ENCODE results near the gene SCAMP1. TPM values are rescaled to one million over a fixed set of nuclear protein-coding genes. Genes with fewer than 3 reads are reported as not detected.

Gene SCAMP1
- polyA plus RNA-seq, 3 donors: 5.4 to 52.4 (median 47.8) TPM

DNA sequence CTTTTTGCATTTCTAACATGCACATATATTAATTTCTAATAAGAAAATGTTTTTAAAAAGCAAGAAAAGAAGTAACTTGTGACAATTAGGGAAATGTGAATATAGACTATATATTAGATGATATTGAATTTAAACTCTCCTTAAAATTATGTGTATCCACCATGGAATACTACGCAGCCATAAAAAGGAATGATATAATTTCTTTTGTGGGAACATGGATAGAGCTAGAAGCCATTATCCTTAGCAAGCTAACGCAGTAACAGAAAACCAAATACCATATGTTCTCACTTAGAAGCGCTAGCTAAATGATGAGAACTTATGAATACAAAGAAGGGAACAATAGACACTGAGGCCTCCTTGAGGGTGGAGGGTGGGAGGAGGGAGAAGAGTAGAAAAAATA lies 42.1 kb upstream of the SCAMP1 start:
- H3K9me3 ChIP-seq (replicated peaks in 1 of 2; ENCODE audit: control insufficient read depth in 1 of 2, insufficient read depth in 1 of 2, low read length in 2 of 2): no peaks in the 10 kb centered on the region
- no peaks in the 10 kb centered on the region for H3K27me3 ChIP-seq (ENCODE audit: control insufficient read depth in 2 of 2, insufficient read depth in 2 of 2, low read length in 2 of 2)
- no peak overlapping the region for H3K27ac ChIP-seq (ENCODE audit: low read depth in 1 of 2, low read length in 2 of 2)
- no peak overlapping the region for H3K4me2 ChIP-seq (replicated peaks; ENCODE audit: extremely low read depth, low read length, poor library complexity, severe bottlenecking)
- intact Hi-C loops (cut with micrococcal nuclease): no loop called here
- H3K4me3 ChIP-seq (replicated peaks in 1 of 3; ENCODE audit: low read depth in 2 of 3, low read length in 3 of 3): no peak overlapping the region
- no peaks in the 10 kb centered on the region for H4K20me1 ChIP-seq (ENCODE audit: insufficient read depth, low read length)
- Mint-ChIP-seq H3K9me3 (peaks cover 0 to 4% (median 0%) of the 10 kb centered on the region in 7 donors), H3K36me3 (no peaks in the 10 kb centered on the region), H3K4me3 (no peak overlapping the region), H3K27me3 (ENCODE audit: low read depth in 3 of 3) (peaks cover 0 to 2% (median 2%) of the 10 kb centered on the region in 3 donors), H3K27ac (no peak overlapping the region), H3K4me1 (peaks cover 3% of the 10 kb centered on the region)
- no peaks in the 10 kb centered on the region for H3K36me3 ChIP-seq (replicated peaks in 1 of 2; ENCODE audit: control insufficient read depth in 1 of 2, insufficient read depth in 2 of 2, low read length in 2 of 2)
- no peak overlapping the region for H2AFZ ChIP-seq (ENCODE audit: insufficient read depth, low read depth, low read length, poor library complexity, severe bottlenecking)
- no peak for DNase-seq
- no peak for TF ChIP-seq CTCF (IDR thresholded peaks at IDR 0.05)
- no peaks in the 10 kb centered on the region for H3K79me2 ChIP-seq (ENCODE audit: insufficient read depth, low read length)
- no CpG with 5 or more reads among the region's 3 CpGs for whole genome bisulfite sequencing (ENCODE audit: insufficient coverage)
- H3K4me1 ChIP-seq (ENCODE audit: control insufficient read depth in 1 of 2, insufficient read depth in 2 of 2, low read length in 2 of 2): no peaks in the 10 kb centered on the region
- no peak overlapping the region for H3K9ac ChIP-seq (ENCODE audit: insufficient read depth, low read length, poor library complexity, severe bottlenecking)

DNA sequence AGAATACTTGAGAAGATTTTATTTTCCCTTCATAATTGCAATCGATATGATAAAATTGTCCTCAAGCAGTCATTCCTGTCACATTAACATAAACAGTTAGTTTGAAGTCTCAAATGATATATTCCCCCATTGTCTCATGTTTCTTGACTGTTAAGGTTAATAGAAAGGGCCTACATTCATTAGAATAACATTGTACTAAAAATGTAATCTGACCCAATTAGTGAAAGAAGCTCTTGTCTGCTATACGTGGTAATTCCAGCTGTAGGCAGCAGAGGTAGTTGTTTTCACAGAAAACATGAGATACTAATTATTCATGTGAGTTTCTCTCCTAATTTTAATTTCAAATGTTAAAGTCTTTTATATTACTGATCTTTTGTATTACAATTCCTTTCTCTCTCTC lies 40.0 kb upstream of the SCAMP1 start:
- intact Hi-C loops (cut with micrococcal nuclease): no loop called here
- no peak for DNase-seq
- WGBS (ENCODE audit: insufficient coverage): no CpG with 5 or more reads among the region's 2 CpGs

More for the DNA sequence above, 40.0 kb upstream of the SCAMP1 start:
- Histone ChIP-seq H3K4me1 (ENCODE audit: control insufficient read depth in 1 of 2, insufficient read depth in 2 of 2, low read length in 2 of 2) (no peaks in the 10 kb centered on the region), H4K20me1 (ENCODE audit: insufficient read depth, low read length) (no peaks in the 10 kb centered on the region), H3K4me2 (replicated peaks; ENCODE audit: extremely low read depth, low read length, poor library complexity, severe bottlenecking) (no peak overlapping the region), H3K4me3 (replicated peaks in 1 of 3; ENCODE audit: low read depth in 2 of 3, low read length in 3 of 3) (no peak overlapping the region), H3K27me3 (ENCODE audit: control insufficient read depth in 2 of 2, insufficient read depth in 2 of 2, low read length in 2 of 2) (no peaks in the 10 kb centered on the region), H3K79me2 (ENCODE audit: insufficient read depth, low read length) (no peaks in the 10 kb centered on the region), H2AFZ (ENCODE audit: insufficient read depth, low read depth, low read length, poor library complexity, severe bottlenecking) (no peak overlapping the region), H3K9ac (ENCODE audit: insufficient read depth, low read length, poor library complexity, severe bottlenecking) (no peak overlapping the region), H3K27ac (ENCODE audit: low read depth in 1 of 2, low read length in 2 of 2) (no peak overlapping the region), H3K36me3 (replicated peaks in 1 of 2; ENCODE audit: control insufficient read depth in 1 of 2, insufficient read depth in 2 of 2, low read length in 2 of 2) (no peaks in the 10 kb centered on the region), H3K9me3 (replicated peaks in 1 of 2; ENCODE audit: control insufficient read depth in 1 of 2, insufficient read depth in 1 of 2, low read length in 2 of 2) (no peaks in the 10 kb centered on the region)
- no peak overlapping the region for H3K27ac Mint-ChIP-seq
- peak; percentile 60 for TF ChIP-seq CTCF (IDR thresholded peaks at IDR 0.05)
- no peaks in the 10 kb centered on the region for H3K36me3 Mint-ChIP-seq
- H3K4me1 Mint-ChIP-seq: peaks cover 3% of the 10 kb centered on the region
- H3K9me3 Mint-ChIP-seq: peaks cover 0 to 3% (median 0%) of the 10 kb centered on the region in 7 donors
- H3K27me3 Mint-ChIP-seq (ENCODE audit: low read depth in 3 of 3): peaks cover 0 to 1% (median 0%) of the 10 kb centered on the region in 3 donors
- no peak overlapping the region for H3K4me3 Mint-ChIP-seq

Data from CD14-positive monocyte (primary cell).